GM18517 (cell line): ENCODE data around the gene HDAC4.

ENCODE experiments used
- ATAC-seq: cut with Tn5 transposase; IDR thresholded peaks from one replicate; pipeline ENCODE4 v1.9.1; 2021; ENCODE audit warnings: mild to moderate bottlenecking, moderate library complexity; ENCODE audit not compliant: unreplicated experiment

Gene HDAC4

DNA sequence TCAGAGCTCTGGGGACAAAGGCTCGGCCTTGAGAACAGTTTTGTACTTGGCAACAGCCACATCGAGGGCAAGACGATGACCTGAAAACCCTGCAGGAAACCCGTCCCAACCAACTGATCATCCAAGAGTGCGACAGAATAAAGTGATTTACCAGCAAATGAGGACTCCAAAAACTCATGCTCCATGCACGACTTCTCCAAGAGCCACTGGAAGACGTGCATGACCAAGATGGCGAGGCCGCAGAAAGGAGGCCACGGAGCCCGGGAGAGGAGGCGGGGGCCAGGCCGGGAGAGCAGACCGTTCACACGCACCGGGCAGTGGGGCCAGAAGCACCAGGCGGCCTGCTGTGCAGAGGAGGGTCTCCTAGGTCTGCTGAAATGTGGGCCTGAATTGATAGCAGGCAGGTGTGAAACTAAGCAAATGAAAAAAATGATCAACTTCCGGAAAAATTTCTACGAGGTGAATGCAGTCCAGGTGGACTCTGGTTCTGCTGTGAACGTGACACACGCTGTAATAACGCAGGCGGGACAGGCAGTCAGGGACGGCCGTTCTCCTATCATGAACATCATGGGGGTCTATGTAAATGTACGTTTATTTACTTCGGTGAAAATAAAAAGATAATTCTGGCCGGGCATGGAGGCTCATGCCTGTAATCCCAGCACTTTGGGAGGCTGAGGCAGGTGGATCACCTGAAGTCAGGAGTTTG lies 252.2 kb downstream of the HDAC4 start:
- ATAC-seq: no peak

DNA sequence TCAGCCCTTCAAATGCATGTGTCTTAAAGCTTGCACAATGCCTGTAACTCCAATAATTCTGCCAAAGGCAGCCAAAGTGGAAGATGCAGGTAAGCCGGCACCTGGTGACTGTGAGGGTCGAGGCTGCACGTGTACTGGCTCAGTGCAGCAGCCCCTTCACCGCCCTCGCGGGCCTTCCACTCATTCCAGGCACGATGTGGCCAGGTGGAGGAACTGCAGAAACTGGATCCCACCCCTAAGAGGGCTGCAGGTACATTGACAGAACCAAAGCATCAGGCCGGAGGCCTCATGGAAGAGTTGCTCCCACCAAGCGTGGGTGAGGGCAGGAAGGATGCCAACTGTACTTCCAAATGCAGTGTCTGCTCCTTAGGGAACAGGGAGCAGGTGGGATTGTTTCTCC lies 253.4 kb downstream of the HDAC4 start:
- no peak for ATAC-seq

DNA sequence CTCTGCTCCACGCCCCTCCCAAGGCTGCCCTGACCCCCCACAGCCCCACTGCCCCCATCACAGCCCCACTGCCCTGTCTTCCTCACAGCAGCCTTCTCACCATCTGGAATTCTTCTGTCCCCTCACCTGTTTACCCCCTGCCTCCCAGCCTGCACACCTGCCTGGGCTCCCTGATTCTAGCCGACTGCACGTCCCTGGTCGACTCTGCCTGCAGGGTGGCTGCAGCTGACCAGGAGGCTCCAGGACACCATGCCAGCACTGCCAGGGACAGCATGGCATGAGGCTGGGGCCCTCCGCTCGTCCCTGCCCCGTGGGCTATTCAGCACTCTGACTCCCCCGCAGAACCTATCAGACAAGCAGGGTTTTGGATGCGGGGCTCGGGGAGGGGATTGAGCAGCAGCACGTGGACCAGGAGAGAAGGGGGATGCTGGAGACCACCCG lies 254.1 kb downstream of the HDAC4 start:
- ATAC-seq: no peak

DNA sequence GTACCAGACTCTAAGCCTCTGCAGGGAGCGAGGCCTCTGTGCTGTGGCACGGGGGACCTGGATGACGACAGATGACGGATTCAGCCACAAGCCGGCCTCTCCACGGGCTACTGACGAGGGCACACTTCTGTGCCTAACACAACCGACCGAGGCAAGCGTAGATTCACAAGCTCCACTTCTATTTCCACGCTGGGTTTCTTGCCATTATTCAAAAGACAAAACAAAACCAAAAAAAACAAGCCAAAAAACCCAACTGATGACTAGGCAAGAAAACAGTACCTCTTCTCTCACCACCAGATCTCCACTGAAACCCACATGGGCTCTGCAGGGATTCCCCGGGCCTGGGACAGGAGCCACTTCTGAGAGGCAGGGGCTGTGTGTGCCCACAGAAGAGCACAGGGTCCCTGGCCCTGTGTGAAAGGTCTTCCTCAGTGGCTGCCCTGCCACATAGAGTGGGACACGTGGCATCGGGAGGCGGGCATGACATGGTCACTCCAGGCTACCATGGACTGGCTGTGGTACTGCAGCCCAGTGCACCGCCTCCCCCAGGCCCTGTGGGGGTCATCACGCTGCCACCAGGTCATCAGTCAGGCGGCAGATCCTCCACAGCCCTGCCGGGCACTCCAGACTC lies 254.7 kb downstream of the HDAC4 start:
- ATAC-seq: no peak

DNA sequence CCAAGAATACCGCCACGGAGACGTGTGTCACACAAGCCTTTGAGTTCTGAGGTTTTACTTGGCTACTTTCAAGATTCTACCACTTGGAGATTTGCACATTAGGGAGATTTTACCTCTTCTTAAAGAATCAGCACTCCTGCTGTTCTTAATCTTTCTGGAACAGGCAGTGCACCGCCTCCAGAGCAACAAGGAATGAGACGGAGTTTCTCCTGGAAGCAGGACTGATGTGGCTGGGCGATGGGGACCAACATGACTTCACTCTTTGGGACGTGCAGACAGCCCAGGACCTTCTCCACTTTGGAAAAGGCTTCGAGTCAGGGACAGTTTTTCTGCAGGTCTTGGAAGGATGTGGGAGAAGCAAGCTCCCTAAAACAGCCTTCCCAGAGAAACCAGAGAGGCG lies 255.2 kb downstream of the HDAC4 start:
- ATAC-seq: no peak

DNA sequence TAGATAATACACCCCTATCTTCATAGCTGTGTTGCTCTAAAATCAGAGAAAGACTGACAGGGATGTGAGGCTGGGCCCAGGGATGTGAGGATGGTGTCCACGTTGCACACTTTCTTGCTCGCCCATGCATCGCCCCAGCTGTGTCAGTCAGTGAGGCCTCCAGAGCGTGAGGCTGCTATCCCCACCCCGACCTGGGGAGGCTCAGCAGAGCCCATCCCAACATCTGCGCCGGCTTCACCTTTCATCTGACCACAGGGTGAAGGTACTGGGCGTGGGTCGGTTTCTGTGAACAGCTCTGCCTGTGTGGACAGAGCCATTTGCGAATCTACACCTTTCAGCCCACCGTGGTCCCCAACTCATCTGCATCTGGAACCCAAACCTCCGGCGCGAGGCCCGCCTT lies 255.7 kb downstream of the HDAC4 start:
- ATAC-seq: no peak

DNA sequence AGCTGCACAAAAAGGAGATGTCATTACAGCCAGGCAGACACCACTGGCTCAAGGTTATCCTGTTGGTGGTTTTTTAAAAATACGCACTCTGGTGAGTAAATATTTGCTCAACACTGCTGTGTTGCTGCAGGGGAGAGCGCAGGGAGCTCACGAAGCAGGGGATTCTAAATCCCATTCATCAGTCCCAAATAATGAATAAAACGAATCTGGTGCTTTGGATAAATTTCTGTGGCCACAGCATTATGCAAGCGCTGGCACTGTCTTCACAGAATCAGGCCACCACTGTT lies 256.2 kb downstream of the HDAC4 start:
- no peak for ATAC-seq

DNA sequence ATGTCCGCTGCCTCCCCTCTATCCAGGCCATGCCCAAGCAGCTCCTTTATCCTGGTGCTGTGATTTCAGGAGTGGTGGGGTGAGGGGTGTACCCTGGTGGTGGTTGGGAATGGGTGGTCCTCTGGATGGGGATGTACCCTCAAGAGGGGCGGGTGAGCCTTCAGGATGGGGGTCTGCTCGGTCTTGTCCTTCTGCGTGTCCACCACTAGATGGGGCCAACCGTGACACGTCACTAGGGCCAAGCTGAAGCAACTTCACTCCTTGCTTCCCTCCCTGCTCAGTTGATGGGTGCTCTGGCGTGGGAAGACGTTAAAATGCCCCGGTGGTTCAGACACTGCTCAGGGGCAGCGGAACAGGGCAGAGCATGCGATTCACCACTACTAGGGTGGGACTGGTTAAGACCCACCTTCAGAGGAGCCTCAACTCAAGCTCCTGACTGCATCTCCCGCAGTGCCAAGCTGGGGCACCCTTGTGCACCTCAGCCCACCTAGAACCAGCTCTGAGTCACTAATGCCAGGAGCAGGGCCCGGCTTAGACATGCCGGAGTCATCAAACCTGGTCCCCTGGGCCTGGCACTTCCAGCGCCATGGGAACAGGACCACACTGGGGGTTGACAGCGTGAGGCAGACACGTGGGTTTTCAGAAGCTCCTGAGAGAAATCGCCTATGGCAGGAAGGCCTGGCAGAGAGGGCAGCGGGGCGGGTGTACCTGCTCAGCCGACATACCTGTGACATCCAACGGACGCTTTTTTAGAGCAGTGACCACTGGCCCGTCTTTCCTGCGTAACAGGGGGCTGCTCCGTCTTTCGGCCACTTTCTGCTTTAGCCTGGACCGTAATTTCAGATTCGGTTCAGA lies 256.7 kb downstream of the HDAC4 start:
- ATAC-seq: no peak

DNA sequence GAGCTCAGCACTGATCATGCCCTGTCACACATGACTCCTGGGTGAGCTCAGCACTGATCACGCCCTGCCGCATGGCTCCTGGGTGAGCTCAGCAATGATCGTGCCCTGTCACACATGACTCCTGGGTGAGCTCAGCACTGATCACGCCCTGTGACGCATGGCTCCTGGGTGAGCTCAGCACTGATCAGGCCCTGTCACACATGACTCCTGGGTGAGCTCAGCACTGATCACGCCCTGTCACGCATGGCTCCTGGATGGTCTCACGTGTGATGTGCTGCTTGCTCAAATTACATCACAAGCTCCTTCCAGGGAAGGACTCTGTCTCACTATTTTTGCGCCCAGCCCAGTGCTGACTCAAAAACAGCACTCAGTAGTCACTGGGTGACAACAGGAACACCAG lies 258.0 kb downstream of the HDAC4 start:
- ATAC-seq: no peak

DNA sequence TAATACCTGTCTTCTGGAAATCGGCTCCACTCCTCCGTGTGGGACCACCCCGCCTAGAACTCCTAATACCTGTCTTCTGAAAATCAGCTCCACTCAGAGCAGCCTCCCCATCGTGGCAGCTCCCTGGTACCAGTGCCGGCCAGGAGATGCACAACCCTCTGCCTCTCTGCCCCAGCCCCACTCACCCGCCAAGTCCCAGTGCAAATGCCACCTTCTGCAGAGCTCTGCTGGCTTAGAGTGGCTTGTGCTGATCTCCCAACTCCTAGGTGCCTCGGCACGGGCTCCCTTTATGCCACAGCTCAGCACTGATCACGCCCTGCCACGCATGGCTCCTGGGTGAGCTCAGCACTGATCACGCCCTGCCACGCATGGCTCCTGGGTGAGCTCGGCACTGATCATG lies 258.5 kb downstream of the HDAC4 start:
- no peak for ATAC-seq

DNA sequence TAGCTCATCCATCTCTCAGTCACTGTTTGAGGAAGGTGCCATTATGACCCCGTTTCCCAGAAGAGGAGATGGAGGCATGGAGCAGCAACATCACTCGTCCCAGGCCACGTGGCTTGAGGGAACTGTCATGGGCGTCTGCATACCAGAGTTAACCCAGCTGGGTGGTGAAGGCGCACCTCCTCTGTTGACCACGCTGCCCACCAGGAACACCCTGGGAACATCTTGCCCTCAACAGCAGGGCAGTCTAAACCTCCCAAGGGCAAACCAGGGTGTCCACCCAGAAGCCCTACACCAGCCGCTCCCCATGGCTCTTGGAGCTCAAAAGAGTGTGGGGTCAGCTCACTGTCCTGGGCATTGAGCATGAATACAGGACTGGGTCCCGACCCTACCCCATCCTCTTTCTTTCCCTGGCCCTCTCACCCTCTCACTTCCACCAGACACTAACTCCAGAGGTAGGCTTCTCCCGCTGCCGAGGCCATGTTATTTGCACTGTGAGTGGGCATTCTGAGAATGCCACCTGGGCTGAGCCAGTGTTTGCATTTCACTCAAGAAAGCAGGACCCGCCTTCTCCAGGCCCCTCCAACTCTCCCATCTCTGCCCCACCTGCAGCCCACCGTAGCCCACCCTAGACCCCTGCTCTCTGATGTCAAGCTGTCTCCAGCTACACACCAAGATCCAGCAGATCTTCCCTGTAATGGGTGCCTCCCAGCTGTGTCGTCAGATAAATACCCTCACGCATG lies 259.6 kb downstream of the HDAC4 start:
- ATAC-seq: no peak

DNA sequence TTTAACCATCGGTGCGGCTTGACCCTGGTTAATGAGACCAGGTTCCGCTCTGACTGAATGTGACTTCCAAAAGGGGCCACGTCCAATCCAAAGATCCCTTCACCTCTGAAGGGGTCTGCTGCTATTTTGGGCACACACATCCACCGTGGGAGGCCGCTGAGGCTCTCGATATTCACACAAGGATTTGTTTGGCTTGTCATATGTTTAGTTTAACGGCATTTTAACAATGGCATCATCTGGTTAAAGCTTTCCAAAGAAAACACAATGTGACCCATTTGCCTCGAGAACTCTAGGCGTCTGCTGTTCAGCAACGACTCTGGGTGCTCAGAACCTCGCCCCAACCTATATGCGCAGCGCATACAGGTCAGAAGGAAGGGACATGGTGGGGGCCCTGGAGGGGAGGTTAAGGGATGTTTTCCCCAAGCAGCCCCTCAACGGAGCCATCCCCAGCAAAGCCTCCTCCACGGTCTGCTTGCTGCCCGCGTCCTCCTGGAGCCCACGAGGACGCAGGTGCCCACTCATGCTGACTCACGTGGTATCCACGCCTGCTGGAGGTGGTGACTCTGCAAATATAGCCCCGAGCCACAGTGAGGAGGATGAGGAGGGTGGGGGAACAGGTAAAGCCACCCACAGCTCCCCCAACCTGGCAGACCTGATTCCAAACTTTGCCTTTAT lies 260.3 kb downstream of the HDAC4 start:
- ATAC-seq: no peak

DNA sequence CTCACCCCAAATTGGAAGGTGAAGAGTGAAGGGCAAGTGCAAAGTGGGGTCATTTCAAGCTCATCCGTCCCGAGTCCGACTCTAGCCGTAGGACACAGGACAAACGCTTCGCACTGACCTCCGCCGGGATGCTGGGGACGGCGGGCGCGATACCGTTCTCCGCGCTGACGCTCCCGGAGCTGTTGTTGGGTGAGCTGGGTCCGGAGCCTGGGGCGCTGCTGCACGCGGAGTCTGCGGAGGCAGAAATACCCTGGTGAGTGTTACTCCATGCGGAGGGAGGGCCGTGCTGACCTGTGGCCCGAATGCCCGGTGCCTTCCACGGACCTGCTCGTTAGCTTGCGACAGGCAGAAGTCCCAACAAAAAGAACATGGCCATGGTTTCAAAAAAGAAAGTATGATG lies 261.3 kb downstream of the HDAC4 start:
- ATAC-seq: no peak

DNA sequence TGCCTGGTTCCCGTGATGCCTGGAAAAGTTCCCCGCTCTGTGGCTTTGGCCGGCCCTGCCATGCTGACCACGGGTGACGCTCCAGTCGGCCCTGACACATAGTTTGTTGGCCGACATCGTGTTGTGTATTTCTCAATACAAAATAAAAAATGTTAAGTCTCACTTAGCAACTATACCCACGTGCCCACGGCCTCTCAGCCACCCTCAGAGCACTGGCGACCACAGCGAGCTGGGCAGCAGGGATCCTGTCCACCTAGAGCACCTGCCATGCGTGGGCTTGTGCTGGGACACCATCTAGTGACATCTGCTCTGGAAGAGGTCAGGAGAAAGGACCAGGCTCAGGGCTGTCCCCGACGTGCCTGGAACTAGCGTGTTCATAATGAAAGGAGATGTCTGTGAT lies 261.7 kb downstream of the HDAC4 start:
- ATAC-seq: no peak

DNA sequence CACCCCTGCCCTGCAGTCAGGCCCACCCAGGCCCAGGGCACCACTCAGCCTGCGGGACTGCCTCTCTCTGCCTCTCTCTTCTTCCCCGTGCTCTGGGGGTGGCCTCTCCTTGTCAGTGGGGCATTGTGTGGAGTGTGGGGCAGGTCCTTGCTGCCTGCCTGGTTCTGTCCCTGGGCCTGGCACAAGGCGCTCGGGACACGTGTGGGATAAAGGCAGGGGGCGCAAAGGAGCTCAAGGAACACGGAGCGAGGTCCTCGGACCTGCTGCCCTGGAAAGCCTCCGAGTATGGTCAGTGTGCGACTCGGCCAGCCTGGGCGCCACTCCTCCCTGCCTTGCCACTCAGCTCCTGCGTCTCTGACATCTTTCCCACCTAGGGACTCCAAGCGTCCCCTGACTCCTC lies 262.2 kb downstream of the HDAC4 start:
- no peak for ATAC-seq

DNA sequence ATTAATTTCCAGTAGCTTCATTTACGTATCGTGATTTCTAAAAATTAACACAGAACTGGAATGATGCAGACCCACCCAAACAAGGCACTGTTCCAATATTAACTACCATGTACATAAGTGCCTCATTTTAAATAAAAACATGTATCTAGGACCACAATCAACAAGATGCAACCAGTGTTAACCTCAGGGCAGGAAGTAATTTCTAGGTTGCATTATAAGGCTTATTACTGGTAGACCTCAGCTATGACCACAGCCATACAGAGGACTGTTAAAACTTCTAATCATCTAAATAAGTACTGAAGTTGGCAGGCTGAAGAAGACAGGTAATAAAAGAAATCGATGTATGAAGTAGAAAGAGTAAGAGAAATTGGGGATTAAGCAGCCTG lies 262.9 kb downstream of the HDAC4 start:
- no peak for ATAC-seq

DNA sequence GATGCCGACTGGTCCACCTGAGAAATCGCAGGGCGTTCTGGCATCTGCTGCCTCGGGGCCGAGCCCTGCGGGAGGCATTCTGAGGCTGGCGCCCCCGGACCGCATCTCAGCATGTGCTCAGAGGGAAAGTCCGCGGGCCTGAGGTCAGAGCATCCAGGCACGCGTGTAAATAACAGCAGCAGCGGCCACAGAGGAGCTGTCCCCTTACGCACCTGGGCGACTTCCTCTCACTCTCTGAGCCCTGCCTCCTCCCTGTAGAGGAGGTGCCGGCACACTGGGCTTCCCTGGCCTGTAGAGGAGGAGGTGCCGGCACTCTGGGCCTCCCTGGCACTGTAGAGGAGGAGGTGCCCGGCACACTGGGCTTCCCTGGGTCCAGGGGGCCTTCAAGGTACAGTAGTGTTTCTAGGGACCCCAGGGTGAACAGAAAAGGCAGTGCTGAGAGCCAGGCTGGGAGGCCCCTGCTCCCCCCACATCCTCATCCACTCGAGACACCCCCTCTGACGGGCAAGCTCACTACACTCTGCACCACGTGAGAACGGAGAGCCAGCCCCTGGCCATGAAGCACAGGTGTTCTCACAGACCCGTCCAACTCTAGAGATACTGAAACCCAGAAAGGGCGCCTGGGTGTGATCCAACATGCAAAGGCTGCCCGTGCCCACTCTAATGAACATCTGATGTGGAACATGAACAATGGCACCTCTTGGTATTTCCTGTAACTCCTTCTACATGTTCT lies 263.5 kb downstream of the HDAC4 start:
- ATAC-seq: no peak

DNA sequence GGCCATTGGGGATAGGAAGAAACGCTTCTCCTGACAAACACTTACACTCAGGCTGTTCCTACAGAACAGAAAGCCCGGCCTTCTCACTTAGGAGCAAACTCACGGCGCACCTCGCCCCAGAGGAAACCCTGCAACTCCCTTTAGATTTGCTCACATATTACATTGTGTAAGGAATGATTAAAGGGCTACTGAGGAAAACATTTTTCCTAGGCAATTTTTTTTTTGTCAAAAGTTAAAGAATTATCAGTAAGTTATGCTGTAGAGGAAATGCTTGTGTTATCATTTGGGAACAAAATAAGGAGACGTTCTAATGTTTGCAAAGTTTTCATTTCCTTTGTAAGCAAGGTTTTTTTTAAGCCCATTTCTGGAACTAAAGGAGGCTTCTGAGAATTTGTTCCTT lies 264.1 kb downstream of the HDAC4 start:
- no peak for ATAC-seq

DNA sequence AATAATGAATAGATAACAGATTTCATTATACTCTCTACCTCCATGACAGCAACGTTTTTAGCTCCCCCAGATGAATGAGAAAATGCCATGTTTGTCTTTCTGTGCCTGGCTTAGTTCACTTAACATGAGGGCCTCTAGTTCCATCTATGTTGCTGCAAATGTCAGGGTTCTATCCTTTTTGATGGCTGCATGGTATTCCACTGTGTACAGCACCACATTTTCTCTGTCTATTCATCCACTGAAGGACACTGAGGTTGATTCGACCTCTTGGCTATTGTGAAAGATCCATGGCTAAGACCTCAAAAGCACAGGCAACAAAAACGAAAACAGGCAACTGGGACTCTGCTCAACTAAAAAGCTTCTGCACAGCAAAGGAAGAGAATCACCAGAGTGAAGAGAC lies 264.6 kb downstream of the HDAC4 start:
- no peak for ATAC-seq

DNA sequence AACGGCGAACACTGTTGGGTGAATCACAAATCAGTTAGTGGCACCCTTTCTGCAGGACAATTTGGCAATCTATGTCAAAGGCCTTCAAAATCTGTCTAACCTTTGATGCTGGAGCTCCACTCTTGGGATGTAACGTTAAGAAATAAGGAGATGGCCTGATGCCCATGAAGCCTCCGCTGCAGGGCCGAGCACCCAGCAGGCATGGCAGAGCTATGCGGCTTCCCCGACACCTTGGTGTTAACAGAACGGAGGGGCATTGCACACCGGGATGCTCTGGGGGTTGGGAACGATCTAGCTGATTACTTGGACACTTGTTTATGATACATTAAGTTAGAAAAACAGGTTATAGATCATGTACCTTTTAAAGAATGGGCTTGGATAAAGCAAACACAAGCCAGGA lies 265.3 kb downstream of the HDAC4 start:
- no peak for ATAC-seq
